ENCODE results near the gene NLRP13. TPM values are rescaled to one million over a fixed set of nuclear protein-coding genes. Genes with fewer than 3 reads are reported as not detected.

The NLRP13 gene
- total RNA-seq, 1 donor from 2014 or later = not detected

- Histone ChIP-seq H3K27me3 (ENCODE audit: control insufficient read depth, insufficient read depth, low read length) (no peaks in the 10 kb centered on the region), H3K36me3 (ENCODE audit: control insufficient read depth, insufficient read depth, low read length) (no peaks in the 10 kb centered on the region), H3K4me3 (ENCODE audit: low read depth, low read length) (no peak overlapping the region)
- no peak for DNase-seq (ENCODE audit: low read depth)
- TF ChIP-seq CTCF (IDR thresholded peaks at IDR 0.05; ENCODE audit: insufficient read depth, low read length, poor library complexity, severe bottlenecking) = no peak
These were observed 19.2 kb downstream of the NLRP13 start for GRCh38 chr19:55912916-55913315.

GRCh38 chr19:55909801-55910200 lies 22.3 kb downstream of the NLRP13 start:
- no peaks in the 10 kb centered on the region for H3K27me3 ChIP-seq (ENCODE audit: control insufficient read depth, insufficient read depth, low read length)

GRCh38 chr19:55907746-55908145 lies 24.4 kb downstream of the NLRP13 start:
- TF ChIP-seq CTCF (IDR thresholded peaks at IDR 0.05; ENCODE audit: insufficient read depth, low read length, poor library complexity, severe bottlenecking) = no peak
- H3K27me3 ChIP-seq (ENCODE audit: control insufficient read depth, insufficient read depth, low read length) = no peaks in the 10 kb centered on the region
- H3K36me3 ChIP-seq (ENCODE audit: control insufficient read depth, insufficient read depth, low read length) = no peaks in the 10 kb centered on the region
- no peak overlapping the region for H3K4me3 ChIP-seq (ENCODE audit: low read depth, low read length)
- DNase-seq (ENCODE audit: low read depth) = no peak

More at GRCh38 chr19:55909801-55910200, 22.3 kb downstream of the NLRP13 start:
- no peaks in the 10 kb centered on the region for H3K36me3 ChIP-seq (ENCODE audit: control insufficient read depth, insufficient read depth, low read length)
- no peak overlapping the region for H3K4me3 ChIP-seq (ENCODE audit: low read depth, low read length)
- DNase-seq (ENCODE audit: low read depth) = no peak
- TF ChIP-seq CTCF (IDR thresholded peaks at IDR 0.05; ENCODE audit: insufficient read depth, low read length, poor library complexity, severe bottlenecking) = no peak

GRCh38 chr19:55907286-55907685 lies 24.9 kb downstream of the NLRP13 start:
- DNase-seq (ENCODE audit: low read depth) = no peak
- Histone ChIP-seq H3K27me3 (ENCODE audit: control insufficient read depth, insufficient read depth, low read length) (no peaks in the 10 kb centered on the region), H3K36me3 (ENCODE audit: control insufficient read depth, insufficient read depth, low read length) (no peaks in the 10 kb centered on the region), H3K4me3 (ENCODE audit: low read depth, low read length) (no peak overlapping the region)
- TF ChIP-seq CTCF (IDR thresholded peaks at IDR 0.05; ENCODE audit: insufficient read depth, low read length, poor library complexity, severe bottlenecking) = no peak

- no peaks in the 10 kb centered on the region for H3K36me3 ChIP-seq (ENCODE audit: control insufficient read depth, insufficient read depth, low read length)
- no peak overlapping the region for H3K4me3 ChIP-seq (ENCODE audit: low read depth, low read length)
- TF ChIP-seq CTCF (IDR thresholded peaks at IDR 0.05; ENCODE audit: insufficient read depth, low read length, poor library complexity, severe bottlenecking) = no peak
- no peak for DNase-seq (ENCODE audit: low read depth)
- H3K27me3 ChIP-seq (ENCODE audit: control insufficient read depth, insufficient read depth, low read length) = no peaks in the 10 kb centered on the region
These were observed 29.9 kb downstream of the NLRP13 start for GRCh38 chr19:55902080-55902751.

Data from kidney epithelial cell (primary cell).